GM12892 (cell line): ENCODE data around the gene NEGR1.

ENCODE experiments used
- DNase-seq: peaks from one replicate; pipeline ENCODE4 v3.0.0; 2011; ENCODE audit not compliant: insufficient read length
- FAIRE-seq: peaks from 2 replicates; lab custom pipeline; 2011; peaks lifted over from hg19 to GRCh38; lab: Jason Lieb, UNC
- POLR2A ChIP-seq: IDR thresholded peaks from 2 replicates; pipeline ENCODE4 v1.6.1; 2011; ENCODE audit warnings: low read depth, low read length, control low read depth
- POLR2AphosphoS5 ChIP-seq: IDR thresholded peaks from 2 replicates; pipeline ENCODE4 v1.6.1; 2011; ENCODE audit warnings: low read depth, low read length, control low read depth
- TAF1 ChIP-seq: IDR thresholded peaks from 2 replicates; pipeline ENCODE4 v1.6.1; 2011; ENCODE audit warnings: low read depth, mild to moderate bottlenecking, control low read depth, low read length, borderline replicate concordance

The NEGR1 gene

DNA sequence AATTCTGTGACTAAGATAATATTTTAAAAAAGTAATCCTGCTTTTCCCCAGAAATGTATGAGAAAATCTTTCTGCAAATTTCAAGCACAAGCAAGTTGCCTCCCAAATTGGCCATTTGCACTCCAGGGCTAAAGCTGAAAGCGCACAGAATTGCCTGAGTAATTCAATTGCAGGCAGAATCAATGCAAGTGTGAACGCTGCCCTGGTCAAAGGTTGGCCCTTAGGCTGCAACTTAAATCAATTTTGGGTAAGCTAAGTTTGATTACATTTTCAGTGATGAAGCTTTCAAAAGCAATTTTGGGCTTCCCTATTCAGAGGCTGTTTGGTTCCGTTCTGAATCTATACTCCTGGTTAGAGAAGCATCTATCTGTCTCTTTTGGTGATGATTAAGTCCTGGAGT lies 699.7 kb downstream of the NEGR1 start:
- TF ChIP-seq TAF1, result no peak
- no peak for TF ChIP-seq POLR2AphosphoS5
- TF ChIP-seq POLR2A, result no peak
- FAIRE-seq (no peak), DNase-seq (no peak)

DNA sequence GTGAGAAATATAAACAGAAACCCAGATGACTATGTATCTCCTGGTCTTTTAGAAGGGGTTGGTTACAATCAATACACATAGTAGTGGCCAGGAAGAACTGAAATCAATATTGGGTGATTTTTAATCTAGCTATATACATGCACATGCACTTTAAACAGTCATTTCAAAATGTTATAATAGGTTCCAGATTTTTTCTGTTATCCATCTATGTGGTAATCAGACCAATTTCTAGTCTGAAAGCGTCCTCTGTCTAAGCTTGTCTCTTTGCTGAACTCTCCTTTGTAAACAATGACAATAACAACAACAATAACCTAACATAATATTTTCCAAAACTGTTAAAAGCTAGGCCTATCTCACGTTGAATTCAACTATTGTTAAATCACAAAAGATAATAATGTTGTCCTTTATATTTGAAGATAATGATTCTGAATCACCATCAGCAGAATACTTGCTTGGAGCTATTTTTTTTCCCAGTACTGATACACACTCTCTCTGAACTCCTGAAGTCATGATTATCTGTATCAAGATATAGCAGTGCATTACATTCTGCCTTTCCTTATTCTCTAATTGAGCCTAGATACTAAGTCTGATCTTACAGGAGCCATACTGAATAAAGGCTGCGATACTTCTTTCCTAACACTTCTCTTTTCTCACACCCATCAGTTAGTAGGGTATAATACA lies 704.7 kb downstream of the NEGR1 start:
- TF ChIP-seq TAF1 (no peak), POLR2A (no peak), POLR2AphosphoS5 (no peak)
- DNase-seq (no peak), FAIRE-seq (no peak)

- DNase-seq (no peak), FAIRE-seq (no peak)
- TF ChIP-seq POLR2AphosphoS5 (no peak), TAF1 (no peak), POLR2A (no peak)
These were observed 710.3 kb downstream of the NEGR1 start for GRCh38 chr1:71572038-71572437.

DNA sequence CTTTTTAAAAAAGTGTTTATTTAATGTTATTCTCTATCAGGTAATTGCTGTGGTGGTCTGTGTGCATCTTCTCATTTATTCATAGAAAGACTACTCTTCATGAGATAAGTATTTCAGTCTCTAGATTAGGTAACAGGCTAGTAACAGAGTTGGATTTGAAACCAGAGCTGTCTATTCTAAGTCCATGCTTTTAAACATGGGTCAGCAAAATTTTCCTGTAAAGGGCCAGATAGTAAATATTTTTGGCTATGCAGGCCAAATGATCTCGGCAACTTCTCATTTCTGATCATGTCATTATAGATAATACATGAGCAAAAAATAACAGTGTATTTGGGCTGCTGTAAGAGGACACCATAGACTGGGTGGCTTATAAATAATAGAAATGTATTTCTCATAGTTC lies 715.9 kb downstream of the NEGR1 start:
- DNase-seq, result no peak
- FAIRE-seq, result no peak

DNA sequence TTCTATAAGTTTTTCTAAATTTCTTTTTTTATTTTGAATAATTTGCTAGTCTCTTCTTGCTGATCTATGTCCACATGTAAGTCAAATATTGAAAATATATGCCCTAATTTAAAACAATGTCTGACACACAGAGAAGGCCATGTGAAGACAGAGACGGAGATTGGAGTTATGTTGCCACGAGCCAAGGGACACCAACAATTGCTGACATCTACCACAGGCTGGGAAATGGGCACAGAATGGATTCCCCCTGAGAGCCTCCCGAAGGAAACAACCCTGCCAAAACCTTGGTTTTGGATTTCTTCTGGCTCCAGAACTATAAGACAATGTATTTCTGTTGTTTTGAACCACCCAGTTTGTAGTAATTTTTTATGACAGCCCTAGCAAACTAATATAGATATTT lies 716.5 kb downstream of the NEGR1 start:
- DNase-seq, result no peak
- TF ChIP-seq POLR2A (no peak), POLR2AphosphoS5 (no peak), TAF1 (no peak)
- no peak for FAIRE-seq

More for the DNA sequence above, 715.9 kb downstream of the NEGR1 start:
- TF ChIP-seq POLR2A, result no peak
- no peak for TF ChIP-seq POLR2AphosphoS5
- TF ChIP-seq TAF1, result no peak

DNA sequence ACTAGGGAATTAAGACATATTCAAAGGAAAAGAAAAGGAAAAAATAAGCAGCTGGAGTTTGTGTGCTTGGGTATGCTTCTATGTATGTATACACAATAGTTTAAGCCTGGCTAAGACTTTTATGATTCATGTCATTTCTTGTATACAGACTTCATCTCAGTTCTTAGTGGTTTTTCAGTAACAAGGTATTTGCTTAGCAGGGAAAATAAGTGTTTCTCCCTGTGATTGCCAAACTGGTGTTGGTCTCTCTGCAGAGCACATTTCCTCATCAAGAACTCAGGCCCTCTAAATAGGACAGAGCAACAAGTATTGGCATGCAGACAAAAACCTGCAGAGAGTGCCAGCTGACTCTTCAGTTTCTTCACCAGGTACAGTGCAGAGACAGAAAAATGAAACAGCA lies 717.1 kb downstream of the NEGR1 start:
- no peak for FAIRE-seq
- TF ChIP-seq TAF1, result no peak
- no peak for TF ChIP-seq POLR2A
- TF ChIP-seq POLR2AphosphoS5, result no peak
- DNase-seq, result no peak

DNA sequence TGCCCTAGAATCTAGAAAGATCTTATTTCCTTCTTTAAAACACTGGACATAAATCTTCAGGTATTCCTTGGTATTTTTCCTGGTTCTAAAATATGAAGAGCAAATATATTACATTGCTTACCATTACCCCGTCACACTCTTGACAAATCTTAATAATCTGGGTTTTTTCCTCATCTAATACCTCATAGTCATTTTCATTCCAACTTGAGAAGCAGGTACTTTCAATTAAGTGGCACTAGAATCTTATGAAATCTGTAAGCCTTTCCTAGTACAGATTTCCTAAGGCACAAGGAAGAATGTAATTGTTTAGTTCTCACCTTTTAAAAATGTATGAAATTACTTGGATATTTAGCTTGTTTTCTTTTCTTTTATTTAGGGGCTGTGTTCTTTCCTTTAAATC lies 720.0 kb downstream of the NEGR1 start:
- TF ChIP-seq POLR2A, result no peak
- TF ChIP-seq POLR2AphosphoS5, result no peak
- no peak for FAIRE-seq
- no peak for DNase-seq

DNA sequence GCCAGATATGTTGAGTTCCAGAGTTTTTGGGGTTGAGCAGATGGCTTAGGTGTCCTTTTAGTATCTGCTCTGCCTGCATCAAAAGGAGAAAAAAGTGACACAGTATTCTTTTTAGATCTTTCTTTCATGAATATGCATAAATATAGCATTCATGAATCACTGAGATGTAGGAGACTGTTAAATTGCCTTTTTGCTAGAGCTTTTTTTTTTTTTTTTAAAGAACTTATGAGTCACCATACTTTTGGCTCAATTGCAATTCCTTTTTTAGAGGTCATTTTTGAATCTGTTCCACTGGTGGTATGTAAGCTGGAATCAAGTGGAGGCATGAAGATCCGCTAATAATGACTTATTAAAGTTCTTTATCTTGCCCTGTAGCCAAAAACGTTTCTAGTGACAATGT lies 720.6 kb downstream of the NEGR1 start:
- TF ChIP-seq POLR2AphosphoS5, result no peak
- TF ChIP-seq TAF1, result no peak
- no peak for TF ChIP-seq POLR2A
- DNase-seq (no peak), FAIRE-seq (no peak)

GRCh38 chr1:71561206-71561605 lies 721.1 kb downstream of the NEGR1 start:
- TF ChIP-seq TAF1, result no peak
- DNase-seq (no peak), FAIRE-seq (no peak)

GRCh38 chr1:71559880-71560279 lies 722.5 kb downstream of the NEGR1 start:
- TF ChIP-seq POLR2AphosphoS5, result no peak
- FAIRE-seq, result no peak
- no peak for DNase-seq

- FAIRE-seq, result no peak
- TF ChIP-seq POLR2AphosphoS5 (no peak), TAF1 (no peak), POLR2A (no peak)
- DNase-seq, result no peak
These were observed 725.2 kb downstream of the NEGR1 start for GRCh38 chr1:71557138-71557537.

DNA sequence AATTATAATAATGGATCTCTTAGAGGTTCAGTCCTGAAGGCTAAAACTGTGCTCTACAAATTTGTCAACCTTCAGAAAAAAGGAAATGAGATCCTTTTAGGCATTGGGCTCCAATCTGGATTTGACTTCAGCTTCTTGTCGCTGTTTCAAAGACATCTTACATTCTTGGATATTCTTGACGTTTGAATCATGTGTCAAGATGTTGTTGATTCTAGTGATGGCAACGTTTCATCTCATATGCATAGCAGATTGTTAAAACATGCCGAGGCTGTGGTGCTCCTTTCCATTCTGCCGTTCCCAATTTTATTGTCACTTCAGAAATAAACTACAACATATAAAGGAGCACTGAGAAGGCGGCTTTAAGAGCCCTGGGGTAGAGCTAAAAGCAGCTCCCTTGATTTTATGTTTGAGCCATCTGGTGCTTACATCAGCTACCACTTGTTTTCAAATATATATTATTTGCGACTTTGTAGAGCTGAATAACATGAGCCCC lies 733.9 kb downstream of the NEGR1 start:
- no peak for FAIRE-seq
- no peak for TF ChIP-seq POLR2A
- TF ChIP-seq POLR2AphosphoS5, result no peak
- TF ChIP-seq TAF1, result no peak
- DNase-seq, result no peak

- FAIRE-seq (no peak), DNase-seq (no peak)
- TF ChIP-seq POLR2A, result no peak
- no peak for TF ChIP-seq POLR2AphosphoS5
- TF ChIP-seq TAF1, result no peak
These were observed 740.2 kb downstream of the NEGR1 start for GRCh38 chr1:71542155-71542554.
